Measurements from ENCODE around the gene ALB. TPM values are rescaled to one million over a fixed set of nuclear protein-coding genes. Genes with fewer than 3 reads are reported as not detected.

ALB gene
- total and polyA plus RNA-seq, 2 donors (not counting 1 experiment from before 2014, with no cell fraction given) = 0.03 TPM; not detected in 1

DNA sequence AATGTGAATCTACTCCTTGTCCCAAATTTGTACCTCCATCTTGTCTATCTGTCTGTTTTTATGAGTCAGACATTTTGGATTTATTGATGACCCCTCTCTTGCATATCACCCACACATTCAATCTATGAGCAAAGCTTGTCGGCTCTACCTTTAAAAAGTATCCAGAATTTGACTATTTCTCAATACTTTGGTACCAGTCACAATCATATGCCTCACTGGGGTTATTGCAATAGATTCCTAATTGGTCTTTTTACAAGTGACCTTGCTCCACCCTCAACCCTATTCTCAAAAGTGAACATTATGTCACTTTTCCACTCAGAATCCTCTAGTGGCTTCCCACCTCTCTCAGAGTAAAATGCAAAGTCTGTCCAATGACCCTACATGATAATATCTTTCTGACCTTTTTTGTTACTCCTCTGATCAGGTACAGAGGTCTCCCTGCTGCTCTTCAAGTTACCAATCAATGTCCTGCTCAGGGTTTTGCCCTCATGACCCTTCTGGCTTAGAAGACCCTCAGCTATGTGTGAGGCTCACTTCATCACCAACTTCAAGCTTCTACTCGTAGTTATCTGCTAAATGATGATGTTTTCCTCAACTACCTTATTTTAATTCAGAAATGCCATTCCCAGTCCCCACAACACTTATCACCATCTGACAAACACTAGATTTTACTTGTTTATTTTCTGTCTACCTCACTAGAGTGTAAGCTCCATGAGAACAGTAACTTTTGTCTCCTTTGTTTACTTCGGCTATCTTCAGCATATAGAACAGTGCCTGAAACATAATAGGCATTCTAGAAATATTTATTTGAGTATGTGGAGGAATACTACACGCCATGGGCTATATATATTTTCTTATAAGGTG is 54.3 kb downstream of the ALB start:
- TF ChIP-seq EZH2 (IDR thresholded peaks at IDR 0.05; ENCODE audit: low read length, missing control alignments) = no peak
- TF ChIP-seq, protein P1, sequence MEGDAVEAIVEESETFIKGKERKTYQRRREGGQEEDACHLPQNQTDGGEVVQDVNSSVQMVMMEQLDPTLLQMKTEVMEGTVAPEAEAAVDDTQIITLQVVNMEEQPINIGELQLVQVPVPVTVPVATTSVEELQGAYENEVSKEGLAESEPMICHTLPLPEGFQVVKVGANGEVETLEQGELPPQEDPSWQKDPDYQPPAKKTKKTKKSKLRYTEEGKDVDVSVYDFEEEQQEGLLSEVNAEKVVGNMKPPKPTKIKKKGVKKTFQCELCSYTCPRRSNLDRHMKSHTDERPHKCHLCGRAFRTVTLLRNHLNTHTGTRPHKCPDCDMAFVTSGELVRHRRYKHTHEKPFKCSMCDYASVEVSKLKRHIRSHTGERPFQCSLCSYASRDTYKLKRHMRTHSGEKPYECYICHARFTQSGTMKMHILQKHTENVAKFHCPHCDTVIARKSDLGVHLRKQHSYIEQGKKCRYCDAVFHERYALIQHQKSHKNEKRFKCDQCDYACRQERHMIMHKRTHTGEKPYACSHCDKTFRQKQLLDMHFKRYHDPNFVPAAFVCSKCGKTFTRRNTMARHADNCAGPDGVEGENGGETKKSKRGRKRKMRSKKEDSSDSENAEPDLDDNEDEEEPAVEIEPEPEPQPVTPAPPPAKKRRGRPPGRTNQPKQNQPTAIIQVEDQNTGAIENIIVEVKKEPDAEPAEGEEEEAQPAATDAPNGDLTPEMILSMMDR (conservative IDR thresholded peaks at IDR 0.05 in 1 of 2, IDR thresholded peaks at IDR 0.05 in 1 of 2; ENCODE audit: low read depth in 1 of 2, low read length in 2 of 2) = no peak
- H2AFZ ChIP-seq (ENCODE audit: low read length) = no peak overlapping the region
- H3K27me3 ChIP-seq (ENCODE audit: control insufficient read depth, insufficient read depth, low read length) = no peaks in the 10 kb centered on the region
- H3K4me2 ChIP-seq (ENCODE audit: extremely low read depth, insufficient read depth, low read length) = no peak overlapping the region
- no peak overlapping the region for H3K27ac ChIP-seq (ENCODE audit: insufficient read depth, low read length)
- no peaks in the 10 kb centered on the region for H3K79me2 ChIP-seq (ENCODE audit: control insufficient read depth, insufficient read depth, low read length)
- H4K20me1 ChIP-seq (ENCODE audit: control insufficient read depth, extremely low read depth, insufficient read depth, low read length) = no peaks in the 10 kb centered on the region
- H3K9ac ChIP-seq (ENCODE audit: insufficient read depth, low read length) = no peak overlapping the region
- DNase-seq (ENCODE audit: low read depth in 2 of 2) = no peak
- no peaks in the 10 kb centered on the region for H3K4me1 ChIP-seq (ENCODE audit: control insufficient read depth, extremely low read depth, insufficient read depth, low read length)
- H3K4me3 ChIP-seq (replicated peaks in 1 of 4; ENCODE audit: control extremely low read depth in 1 of 4, insufficient read depth in 1 of 4, low read depth in 3 of 4, low read length in 4 of 4) = no peak overlapping the region
- H3K36me3 ChIP-seq (ENCODE audit: control insufficient read depth, insufficient read depth, low read length) = no peaks in the 10 kb centered on the region
- no peaks in the 10 kb centered on the region for H3K9me3 ChIP-seq (ENCODE audit: control insufficient read depth, insufficient read depth, low read depth, low read length)

DNA sequence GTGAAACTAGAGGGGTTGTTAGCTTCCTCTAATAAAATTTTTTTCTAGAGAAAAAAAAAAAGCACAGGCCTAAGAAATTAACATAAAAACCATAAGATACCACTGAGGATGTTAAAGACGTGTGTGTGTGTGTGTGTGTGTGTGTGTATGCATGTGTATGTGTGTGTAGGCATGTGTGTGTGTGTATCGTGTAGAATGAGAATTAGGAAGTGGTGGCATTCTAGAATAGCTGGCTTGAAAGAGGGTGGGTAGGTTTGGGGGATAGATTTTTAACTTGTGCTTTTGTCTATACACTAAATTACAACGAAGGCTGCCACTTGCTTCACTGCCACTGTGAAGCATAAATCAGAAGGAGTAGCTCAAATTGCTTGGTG is 54.9 kb downstream of the ALB start:
- no peaks in the 10 kb centered on the region for H4K20me1 ChIP-seq (ENCODE audit: control insufficient read depth, extremely low read depth, insufficient read depth, low read length)
- no peak overlapping the region for H2AFZ ChIP-seq (ENCODE audit: low read length)
- no peak overlapping the region for H3K4me2 ChIP-seq (ENCODE audit: extremely low read depth, insufficient read depth, low read length)
- no peaks in the 10 kb centered on the region for H3K9me3 ChIP-seq (ENCODE audit: control insufficient read depth, insufficient read depth, low read depth, low read length)
- no peak overlapping the region for H3K27ac ChIP-seq (ENCODE audit: insufficient read depth, low read length)
- H3K4me1 ChIP-seq (ENCODE audit: control insufficient read depth, extremely low read depth, insufficient read depth, low read length) = no peaks in the 10 kb centered on the region
- DNase-seq (ENCODE audit: low read depth in 2 of 2) = no peak
- no peak overlapping the region for H3K4me3 ChIP-seq (replicated peaks in 1 of 4; ENCODE audit: control extremely low read depth in 1 of 4, insufficient read depth in 1 of 4, low read depth in 3 of 4, low read length in 4 of 4)
- no peaks in the 10 kb centered on the region for H3K79me2 ChIP-seq (ENCODE audit: control insufficient read depth, insufficient read depth, low read length)
- no peak overlapping the region for H3K9ac ChIP-seq (ENCODE audit: insufficient read depth, low read length)
- no peaks in the 10 kb centered on the region for H3K36me3 ChIP-seq (ENCODE audit: control insufficient read depth, insufficient read depth, low read length)
- no peak for TF ChIP-seq EZH2 (IDR thresholded peaks at IDR 0.05; ENCODE audit: low read length, missing control alignments)
- TF ChIP-seq, protein P1 (conservative IDR thresholded peaks at IDR 0.05 in 1 of 2, IDR thresholded peaks at IDR 0.05 in 1 of 2; ENCODE audit: low read depth in 1 of 2, low read length in 2 of 2) = no peak
- no peaks in the 10 kb centered on the region for H3K27me3 ChIP-seq (ENCODE audit: control insufficient read depth, insufficient read depth, low read length)

DNA sequence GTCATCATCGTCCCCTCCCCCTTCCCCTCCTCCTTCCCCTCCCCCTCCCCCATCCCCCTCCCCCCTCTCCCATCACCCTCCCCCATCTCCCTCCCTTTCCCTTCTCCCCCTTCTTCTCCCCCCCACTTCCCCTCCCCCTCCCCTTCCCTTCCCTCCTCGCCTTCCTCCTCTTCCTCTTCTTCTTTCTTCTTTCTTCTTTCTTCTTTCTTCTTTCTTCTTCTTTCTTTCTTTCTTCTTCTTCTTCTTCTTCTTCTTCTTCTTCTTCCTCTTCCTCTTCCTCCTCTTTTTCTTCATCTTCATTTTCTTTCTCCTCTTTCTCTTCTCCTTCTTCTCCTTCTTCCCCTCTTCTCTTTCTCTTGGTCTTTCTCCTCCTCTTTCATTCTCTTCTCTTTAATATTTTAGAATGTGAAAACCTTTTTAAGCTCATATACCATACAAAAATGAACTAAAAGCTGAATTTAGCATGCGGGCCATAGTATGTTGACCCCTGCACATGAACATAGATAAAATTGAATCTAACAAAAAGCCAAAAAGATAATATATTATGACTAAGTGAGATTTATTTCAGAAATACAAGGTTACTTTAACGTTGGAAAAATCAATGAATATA is 56.9 kb downstream of the ALB start:
- H3K9ac ChIP-seq (ENCODE audit: insufficient read depth, low read length) = no peak overlapping the region
- H3K4me2 ChIP-seq (ENCODE audit: extremely low read depth, insufficient read depth, low read length) = no peak overlapping the region
- no peaks in the 10 kb centered on the region for H3K79me2 ChIP-seq (ENCODE audit: control insufficient read depth, insufficient read depth, low read length)
- TF ChIP-seq EZH2 (IDR thresholded peaks at IDR 0.05; ENCODE audit: low read length, missing control alignments) = no peak
- TF ChIP-seq, protein P1 (conservative IDR thresholded peaks at IDR 0.05 in 1 of 2, IDR thresholded peaks at IDR 0.05 in 1 of 2; ENCODE audit: low read depth in 1 of 2, low read length in 2 of 2) = no peak
- no peaks in the 10 kb centered on the region for H3K27me3 ChIP-seq (ENCODE audit: control insufficient read depth, insufficient read depth, low read length)
- no peak for DNase-seq (ENCODE audit: low read depth in 2 of 2)
- no peaks in the 10 kb centered on the region for H3K36me3 ChIP-seq (ENCODE audit: control insufficient read depth, insufficient read depth, low read length)
- no peak overlapping the region for H3K27ac ChIP-seq (ENCODE audit: insufficient read depth, low read length)
- H3K9me3 ChIP-seq (ENCODE audit: control insufficient read depth, insufficient read depth, low read depth, low read length) = no peaks in the 10 kb centered on the region
- H3K4me3 ChIP-seq (replicated peaks in 1 of 4; ENCODE audit: control extremely low read depth in 1 of 4, insufficient read depth in 1 of 4, low read depth in 3 of 4, low read length in 4 of 4) = no peak overlapping the region
- H4K20me1 ChIP-seq (ENCODE audit: control insufficient read depth, extremely low read depth, insufficient read depth, low read length) = no peaks in the 10 kb centered on the region
- no peak overlapping the region for H2AFZ ChIP-seq (ENCODE audit: low read length)
- H3K4me1 ChIP-seq (ENCODE audit: control insufficient read depth, extremely low read depth, insufficient read depth, low read length) = no peaks in the 10 kb centered on the region
